22Rv1 (cell line): Measurements from ENCODE around the gene HNRNPDL.

Experiments
- CTCF ChIP-seq: fragments of 450-650 bp; IDR thresholded peaks from 2 replicates; pipeline ENCODE4 v1.5.1; 2017; ENCODE audit warnings: mild to moderate bottlenecking
- ZFX ChIP-seq: fragments of 450-650 bp; IDR thresholded peaks from 2 replicates; pipeline ENCODE4 v1.6.1; 2017; ENCODE audit warnings: antibody characterized with exemption, borderline replicate concordance

- no peak for TF ChIP-seq CTCF
- no peak for TF ChIP-seq ZFX
Observed at GRCh38 chr4:82373486-82373815, 56.8 kb downstream of the HNRNPDL start.
